ENCODE measurements around the gene SRC. TPM values are rescaled to one million over a fixed set of nuclear protein-coding genes. Genes with fewer than 3 reads are reported as not detected.

The SRC gene
- total RNA-seq, 4 donors from 2014 or later = 27.5 to 52.2 (median 42.3) TPM

DNA sequence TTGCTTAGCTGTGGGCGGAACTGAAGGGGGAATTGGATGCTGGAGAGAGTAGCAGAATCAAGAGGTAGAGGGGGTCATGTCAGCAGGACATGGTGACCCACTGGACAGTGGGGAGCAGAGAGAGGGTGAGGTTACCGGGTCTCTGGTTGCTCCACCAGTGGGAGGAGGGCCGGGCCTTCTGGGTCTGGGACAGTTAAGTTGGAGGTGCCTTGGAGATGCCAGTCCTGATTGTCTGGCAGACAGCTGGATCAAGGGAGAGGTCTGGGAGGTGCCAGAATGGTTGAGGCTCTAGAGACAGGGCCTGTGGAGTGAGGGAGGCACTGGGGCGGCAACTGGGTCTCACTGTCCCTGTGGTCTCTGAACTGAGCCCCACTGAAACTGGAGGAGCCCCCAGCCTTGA lies 31.8 kb upstream of the SRC start:
- Histone ChIP-seq H3K27me3 (no peaks in the 10 kb centered on the region), H3K27ac (replicated peaks in 1 of 4) (peak overlapping the region; percentile 79 to 87 (median 84)), H3K9me3 (no peaks in the 10 kb centered on the region), H3K4me1 (peaks cover 33 to 78% (median 53%) of the 10 kb centered on the region in 4 donors), H3K36me3 (peaks cover 4 to 53% (median 43%) of the 10 kb centered on the region in 4 donors), H3K4me3 (no peak overlapping the region)
- intact Hi-C loops (cut with DNase I) = no loop called here
- TF ChIP-seq POLR2AphosphoS5 (IDR thresholded peaks at IDR 0.05) (no peak), CTCF (IDR thresholded peaks at IDR 0.05) (no peak), POLR2A (IDR thresholded peaks at IDR 0.05; ENCODE audit: low read depth) (no peak), EP300 (IDR thresholded peaks at IDR 0.05) (no peak)
- no peak for DNase-seq (ENCODE audit: extremely low spot score)
- WGBS = 83% methylated on average over 3 of the region's 4 CpGs

- H3K4me3 ChIP-seq = peak overlapping the region in 2 of 4 donors; percentile 2 to 16
- 28% methylated on average over 6 of the region's 7 CpGs for WGBS
- intact Hi-C loops (cut with DNase I) = no loop called here
- TF ChIP-seq POLR2AphosphoS5 (IDR thresholded peaks at IDR 0.05) (no peak), POLR2A (IDR thresholded peaks at IDR 0.05; ENCODE audit: low read depth) (no peak), CTCF (IDR thresholded peaks at IDR 0.05) (no peak), EP300 (IDR thresholded peaks at IDR 0.05) (no peak)
- no peaks in the 10 kb centered on the region for H3K9me3 ChIP-seq
- H3K27ac ChIP-seq (replicated peaks in 1 of 4) = peak overlapping the region; percentile 79 to 87 (median 84)
- H3K27me3 ChIP-seq = no peaks in the 10 kb centered on the region
- DNase-seq (ENCODE audit: extremely low spot score) = no peak
- peaks cover 33 to 74% (median 53%) of the 10 kb centered on the region in 4 donors for H3K4me1 ChIP-seq
- H3K36me3 ChIP-seq = peaks cover under 1 to 48% (median 38%) of the 10 kb centered on the region in 4 donors
These were observed 31.3 kb upstream of the SRC start for GRCh38 chr20:37314617-37315016.

DNA sequence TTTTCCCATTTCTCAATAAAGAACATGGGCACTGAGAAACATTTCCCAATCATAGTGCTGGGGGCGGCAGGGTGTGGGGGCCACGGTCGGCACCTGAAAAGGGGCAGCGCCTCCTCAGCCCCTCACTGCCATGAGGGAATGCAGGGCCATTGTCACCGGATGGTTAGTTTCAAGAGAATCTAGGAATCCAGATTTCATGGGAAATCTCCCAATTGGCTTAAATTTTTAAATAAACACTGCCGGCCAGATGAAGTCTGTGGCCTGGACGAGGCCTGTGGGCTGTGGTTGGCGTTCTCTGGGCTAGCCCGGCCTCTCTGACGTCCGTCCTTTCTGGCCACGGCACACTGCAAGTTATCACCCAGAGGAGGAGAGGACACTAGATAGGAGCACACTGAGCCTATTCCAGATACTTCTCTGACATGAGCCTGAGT lies 30.9 kb upstream of the SRC start:
- Histone ChIP-seq H3K4me3 (peak overlapping the region in 1 of 4 donors; percentile 2), H3K4me1 (peaks cover 33 to 70% (median 52%) of the 10 kb centered on the region in 4 donors), H3K36me3 (peaks cover 0 to 44% (median 35%) of the 10 kb centered on the region in 4 donors), H3K27me3 (no peaks in the 10 kb centered on the region), H3K27ac (replicated peaks in 1 of 4) (peak overlapping the region; percentile 79 to 87 (median 84)), H3K9me3 (no peaks in the 10 kb centered on the region)
- WGBS = 47% methylated on average over 12 of the region's 12 CpGs
- intact Hi-C loops (cut with DNase I) = no loop called here
- DNase-seq (ENCODE audit: extremely low spot score) = no peak
- TF ChIP-seq POLR2AphosphoS5 (IDR thresholded peaks at IDR 0.05) (peak; percentile 72 to 73), CTCF (IDR thresholded peaks at IDR 0.05) (no peak)

GRCh38 chr20:37315452-37316110 lies 30.4 kb upstream of the SRC start:
- no peak for DNase-seq (ENCODE audit: extremely low spot score)
- peak overlapping the region in 2 of 4 donors; percentile 2 for H3K4me3 ChIP-seq
- WGBS = 70% methylated on average over 6 of the region's 13 CpGs
- H3K27me3 ChIP-seq = no peaks in the 10 kb centered on the region
- intact Hi-C loops (cut with DNase I) = no loop called here
- TF ChIP-seq EP300 (IDR thresholded peaks at IDR 0.05) (no peak), POLR2AphosphoS5 (IDR thresholded peaks at IDR 0.05) (no peak), CTCF (IDR thresholded peaks at IDR 0.05) (no peak), POLR2A (IDR thresholded peaks at IDR 0.05; ENCODE audit: low read depth) (no peak)
- peak overlapping the region; percentile 79 to 87 (median 84) for H3K27ac ChIP-seq (replicated peaks in 1 of 4)
- H3K9me3 ChIP-seq = no peaks in the 10 kb centered on the region
- H3K4me1 ChIP-seq = peaks cover 33 to 65% (median 51%) of the 10 kb centered on the region in 4 donors
- peaks cover 0 to 38% (median 30%) of the 10 kb centered on the region in 4 donors for H3K36me3 ChIP-seq

Measured in esophagus muscularis mucosa (tissue), 4 donors.